GM12874 (cell line): ENCODE measurements around the gene SULT4A1.

ENCODE experiments used
- TF ChIP-seq, protein P1 (sequence below): IDR thresholded peaks from 2 replicates; pipeline ENCODE4 v1.5.1; 2011; ENCODE audit warnings: low read depth, mild to moderate bottlenecking, control low read depth, low read length, moderate library complexity; ENCODE audit not compliant: insufficient read depth

SULT4A1 gene

DNA sequence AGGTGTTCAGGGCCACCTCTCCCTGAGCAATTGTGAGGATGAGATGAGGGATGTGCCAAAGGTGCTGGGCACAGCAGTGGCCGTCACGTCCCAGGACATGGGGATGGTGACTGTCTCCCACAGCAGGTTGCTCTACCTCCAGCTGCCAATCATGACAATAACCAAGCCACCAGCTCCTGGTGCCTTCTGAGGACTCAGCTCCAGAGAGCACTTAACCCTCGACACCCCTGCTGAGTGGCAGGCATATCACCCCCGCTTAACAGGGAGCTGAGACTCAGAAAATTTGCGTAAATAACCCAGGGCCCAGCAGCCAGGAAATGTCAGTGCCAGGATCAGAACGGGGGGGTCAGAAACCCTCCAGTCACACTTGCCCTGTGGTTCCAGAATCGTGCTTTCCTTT lies 37.9 kb upstream of the SULT4A1 start:
- TF ChIP-seq, protein P1, sequence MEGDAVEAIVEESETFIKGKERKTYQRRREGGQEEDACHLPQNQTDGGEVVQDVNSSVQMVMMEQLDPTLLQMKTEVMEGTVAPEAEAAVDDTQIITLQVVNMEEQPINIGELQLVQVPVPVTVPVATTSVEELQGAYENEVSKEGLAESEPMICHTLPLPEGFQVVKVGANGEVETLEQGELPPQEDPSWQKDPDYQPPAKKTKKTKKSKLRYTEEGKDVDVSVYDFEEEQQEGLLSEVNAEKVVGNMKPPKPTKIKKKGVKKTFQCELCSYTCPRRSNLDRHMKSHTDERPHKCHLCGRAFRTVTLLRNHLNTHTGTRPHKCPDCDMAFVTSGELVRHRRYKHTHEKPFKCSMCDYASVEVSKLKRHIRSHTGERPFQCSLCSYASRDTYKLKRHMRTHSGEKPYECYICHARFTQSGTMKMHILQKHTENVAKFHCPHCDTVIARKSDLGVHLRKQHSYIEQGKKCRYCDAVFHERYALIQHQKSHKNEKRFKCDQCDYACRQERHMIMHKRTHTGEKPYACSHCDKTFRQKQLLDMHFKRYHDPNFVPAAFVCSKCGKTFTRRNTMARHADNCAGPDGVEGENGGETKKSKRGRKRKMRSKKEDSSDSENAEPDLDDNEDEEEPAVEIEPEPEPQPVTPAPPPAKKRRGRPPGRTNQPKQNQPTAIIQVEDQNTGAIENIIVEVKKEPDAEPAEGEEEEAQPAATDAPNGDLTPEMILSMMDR, result no peak

GRCh38 chr22:43897751-43898261 lies 35.5 kb upstream of the SULT4A1 start:
- TF ChIP-seq, protein P1, result no peak

DNA sequence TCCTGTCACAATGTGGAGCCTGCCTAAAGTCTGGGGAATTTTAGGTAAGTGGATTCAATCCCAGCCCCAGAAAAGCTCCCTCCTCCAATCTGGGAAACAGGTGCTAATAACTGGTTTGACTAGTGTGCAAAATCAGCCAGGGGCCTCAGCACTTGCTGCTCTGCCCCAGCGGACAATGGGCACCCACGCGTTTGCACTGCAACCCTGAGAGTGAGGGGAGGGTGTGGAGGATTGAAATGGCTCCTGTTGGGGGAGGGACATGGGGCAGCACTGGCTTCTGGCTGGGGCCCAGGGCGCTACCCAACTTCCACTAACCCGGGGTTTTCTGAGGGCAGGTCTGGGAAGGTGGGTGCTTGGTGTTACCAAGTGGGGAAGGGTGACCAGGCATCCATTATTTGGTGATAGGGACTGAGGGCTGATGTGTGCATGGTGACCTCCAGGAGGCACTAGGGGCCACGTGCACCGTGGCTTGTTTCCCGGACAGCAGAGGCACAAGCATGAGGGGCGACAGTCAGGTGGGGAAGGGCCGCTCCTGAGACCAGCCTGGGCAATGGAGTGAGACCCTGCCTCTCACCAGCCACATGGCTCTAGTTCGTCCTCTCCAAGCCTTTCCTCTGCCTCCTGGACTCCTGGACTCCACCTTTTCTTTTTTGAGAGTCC lies 33.8 kb upstream of the SULT4A1 start:
- TF ChIP-seq, protein P1, result 0 out of 2 replicates have a peak, but pooled peaks have one; percentile 8

GRCh38 chr22:43894122-43894521 lies 31.8 kb upstream of the SULT4A1 start:
- TF ChIP-seq, protein P1, result no peak

GRCh38 chr22:43893266-43893665 lies 31.0 kb upstream of the SULT4A1 start:
- TF ChIP-seq, protein P1, result no peak

DNA sequence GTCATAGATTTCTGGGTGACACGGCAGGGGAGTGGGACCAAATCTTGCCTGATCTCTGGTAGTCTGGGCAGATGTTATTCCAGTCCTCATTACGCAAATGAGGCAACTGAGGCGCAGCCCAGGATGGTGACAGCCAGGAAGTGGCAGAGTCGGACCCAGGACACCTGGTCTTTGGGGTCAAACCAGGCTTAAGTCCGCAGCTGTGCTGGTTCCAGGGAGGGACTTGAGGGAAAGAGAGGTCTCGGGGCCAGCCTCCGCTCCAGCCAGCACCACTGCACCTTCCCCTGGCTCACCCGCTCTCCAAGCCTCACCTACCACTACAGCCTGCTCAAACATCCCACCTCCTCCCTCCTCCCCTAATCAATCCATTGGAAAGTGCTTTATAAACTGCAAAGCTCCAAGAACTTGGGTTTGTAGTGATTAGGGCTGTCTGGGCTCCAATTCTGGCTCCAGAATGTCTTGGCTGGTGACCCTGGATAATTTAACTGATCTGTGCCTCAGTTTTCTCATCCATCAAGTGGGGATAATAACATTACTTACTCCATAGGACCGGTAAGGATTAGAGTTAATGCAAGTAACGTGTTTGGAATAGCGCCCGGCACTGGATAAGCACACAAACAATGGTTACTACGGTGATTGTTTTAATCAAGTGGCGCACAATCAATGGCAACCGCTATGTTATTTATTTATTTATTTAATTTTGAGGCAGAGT lies 30.0 kb upstream of the SULT4A1 start:
- TF ChIP-seq, protein P1, result no peak

DNA sequence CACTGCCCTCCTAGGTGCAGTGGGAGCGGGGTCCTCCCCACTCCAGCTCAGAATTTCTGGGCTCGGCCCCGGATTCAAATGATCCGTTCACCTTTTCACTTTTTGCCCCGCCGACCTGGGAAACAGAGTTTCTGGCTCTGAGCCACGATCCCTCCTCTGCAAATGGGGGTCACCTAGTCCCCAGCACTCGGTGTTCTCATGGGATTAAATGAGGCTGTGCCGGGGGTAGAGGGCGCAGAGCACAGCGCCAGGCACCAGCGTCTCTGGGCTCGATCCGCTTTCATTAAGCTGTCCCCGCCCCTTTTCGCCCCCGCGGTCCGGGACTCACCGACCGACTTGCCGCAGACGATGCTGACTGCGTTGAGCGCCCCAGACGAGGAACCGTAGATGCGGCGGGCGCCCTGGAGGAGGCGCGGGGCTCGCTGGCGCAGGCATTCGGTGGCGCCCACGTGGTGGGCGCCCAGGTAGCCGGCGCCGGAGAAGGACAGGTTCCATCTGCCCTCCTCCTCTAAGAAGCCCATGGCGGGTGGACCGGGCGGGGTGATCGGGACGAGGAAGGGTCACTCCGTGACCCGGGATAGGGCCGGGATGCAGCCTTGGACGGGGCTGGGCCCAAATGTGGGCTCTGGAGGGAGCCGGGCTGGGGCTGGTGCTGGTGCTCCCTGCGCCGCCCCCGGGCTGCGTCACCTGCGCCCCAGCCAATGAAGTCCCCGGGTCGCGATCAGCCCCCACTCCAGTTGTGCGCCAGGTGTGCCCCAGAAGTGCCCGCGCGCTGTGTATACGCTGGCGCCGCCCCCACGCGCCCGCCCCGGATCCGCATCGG lies 29.3 kb upstream of the SULT4A1 start, which contains the start of gene PNPLA5:
PNPLA5 (minus strand) TSS at position 654 of the 823 bp plus-strand sequence; CDS start at position 521, 133 bp downstream.
- TF ChIP-seq, protein P1, result no peak
